H9 (cell line): ENCODE measurements around the gene WDPCP. TPM values are rescaled to one million over a fixed set of nuclear protein-coding genes. Genes with fewer than 3 reads are reported as not detected.

Experiments
- DNase-seq: peaks from one replicate; pipeline ENCODE4 v3.0.0-alpha.2; 2017
- H2AFZ ChIP-seq: one replicate; pipeline ENCODE4 v1.6.1; 2013; ENCODE audit warnings: mild to moderate bottlenecking, low read length, control low read depth, moderate library complexity
- H2AK5ac ChIP-seq: 2 replicates; pipeline ENCODE4 v1.6.1; 2013; ENCODE audit warnings: low read length, control low read depth, mixed read lengths; ENCODE audit not compliant: insufficient read length
- H2BK120ac ChIP-seq: one replicate; pipeline ENCODE4 v1.6.1; 2013; ENCODE audit warnings: low read depth, mild to moderate bottlenecking, low read length, control low read depth, inconsistent platforms; ENCODE audit not compliant: poor library complexity, severe bottlenecking
- H2BK12ac ChIP-seq: 2 replicates; pipeline ENCODE4 v1.6.1; 2013; ENCODE audit warnings: low read length, control low read depth, mixed read lengths, low read depth; ENCODE audit not compliant: insufficient read length
- H2BK15ac ChIP-seq: 2 replicates; pipeline ENCODE4 v1.6.1; 2013; ENCODE audit warnings: low read depth, low read length, control low read depth
- H2BK20ac ChIP-seq: one replicate; pipeline ENCODE4 v1.6.1; 2013; ENCODE audit warnings: low read depth, mild to moderate bottlenecking, low read length, control low read depth, inconsistent platforms; ENCODE audit not compliant: poor library complexity, severe bottlenecking
- H2BK5ac ChIP-seq: 2 replicates; pipeline ENCODE4 v1.6.1; 2013; ENCODE audit warnings: low read length, control low read depth, mixed read lengths; ENCODE audit not compliant: insufficient read length
- H3K14ac ChIP-seq: 2 replicates; pipeline ENCODE4 v1.6.1; 2013; ENCODE audit warnings: low read length, control low read depth; ENCODE audit not compliant: insufficient read depth
- H3K18ac ChIP-seq: 2 replicates; pipeline ENCODE4 v1.6.1; 2013; ENCODE audit warnings: low read depth, mild to moderate bottlenecking, mixed read lengths, low read length, control low read depth; ENCODE audit not compliant: insufficient read length
- H3K23ac ChIP-seq: 2 replicates; pipeline ENCODE4 v1.6.1; 2013; ENCODE audit warnings: low read length, control low read depth, mixed read lengths, low read depth; ENCODE audit not compliant: insufficient read length
- H3K23me2 ChIP-seq: 2 replicates; pipeline ENCODE4 v1.6.1; 2013; ENCODE audit warnings: low read depth, mild to moderate bottlenecking, mixed read lengths, low read length, control low read depth; ENCODE audit not compliant: insufficient read length, poor library complexity, severe bottlenecking
- H3K27ac ChIP-seq: 2 replicates; pipeline ENCODE4 v1.5.1; 2013; ENCODE audit warnings: low read length, control low read depth, mixed read lengths, low read depth; ENCODE audit not compliant: insufficient read length
- H3K27me3 ChIP-seq: 2 replicates; pipeline ENCODE4 v1.6.1; 2013; ENCODE audit warnings: low read length, control low read depth, inconsistent platforms; ENCODE audit not compliant: insufficient read depth
- H3K4ac ChIP-seq: 2 replicates; pipeline ENCODE4 v1.6.1; 2013; ENCODE audit warnings: low read depth, mild to moderate bottlenecking, control low read depth, inconsistent platforms, low read length, moderate library complexity
- H3K4me1 ChIP-seq: 2 replicates; pipeline ENCODE4 v1.6.1; 2013; ENCODE audit warnings: low read length, control low read depth, inconsistent platforms; ENCODE audit not compliant: insufficient read depth
- H3K4me2 ChIP-seq: 2 replicates; pipeline ENCODE4 v1.6.1; 2013; ENCODE audit warnings: low read length, control low read depth, mixed read lengths; ENCODE audit not compliant: insufficient read length, insufficient read depth
- H3K56ac ChIP-seq: 2 replicates; pipeline ENCODE4 v1.6.1; 2013; ENCODE audit warnings: low read depth, mild to moderate bottlenecking, mixed read lengths, low read length, control low read depth; ENCODE audit not compliant: insufficient read length
- H3K79me1 ChIP-seq: 2 replicates; pipeline ENCODE4 v1.6.1; 2013; ENCODE audit warnings: low read depth, mild to moderate bottlenecking, moderate library complexity, low read length, control low read depth, inconsistent platforms; ENCODE audit not compliant: insufficient read depth, poor library complexity, severe bottlenecking
- H3K79me2 ChIP-seq: 2 replicates; pipeline ENCODE4 v1.6.1; 2013; ENCODE audit warnings: low read length, control low read depth, inconsistent platforms; ENCODE audit not compliant: insufficient read depth
- H3K9ac ChIP-seq: 2 replicates; pipeline ENCODE4 v1.6.1; 2013; ENCODE audit warnings: low read length, control low read depth, mixed read lengths; ENCODE audit not compliant: insufficient read length; ENCODE audit errors: extremely low read depth
- H3K9me3 ChIP-seq: one replicate; pipeline ENCODE4 v1.6.1; 2013; ENCODE audit warnings: low read depth, low read length, inconsistent platforms; ENCODE audit not compliant: control insufficient read depth
- H3T11ph ChIP-seq: one replicate; pipeline ENCODE4 v1.6.1; 2013; ENCODE audit warnings: mild to moderate bottlenecking, low read length, control low read depth, inconsistent platforms
- H4K20me1 ChIP-seq: one replicate; pipeline ENCODE4 v1.6.1; 2013; ENCODE audit not compliant: control insufficient read depth, insufficient read length, insufficient read depth
- H4K5ac ChIP-seq: 2 replicates; pipeline ENCODE4 v1.6.1; 2013; ENCODE audit warnings: low read depth, mild to moderate bottlenecking, mixed read lengths, low read length, control low read depth; ENCODE audit not compliant: insufficient read length
- H4K8ac ChIP-seq: replicated peaks from 2 replicates; pipeline ENCODE4 v1.6.1; 2013; ENCODE audit warnings: low read length, control low read depth, mixed read lengths, low read depth; ENCODE audit not compliant: insufficient read length
- H4K91ac ChIP-seq: 2 replicates; pipeline ENCODE4 v1.6.1; 2013; ENCODE audit warnings: low read depth, mild to moderate bottlenecking, moderate library complexity, mixed read lengths, low read length, control low read depth; ENCODE audit not compliant: insufficient read length
- H3K27ac Mint-ChIP-seq, 3 experiments: 2 replicates in 2 of 3; 3 replicates in 1 of 3; pipeline ENCODE4 v1.8.0; 2020 to 2021; ENCODE audit warnings: mixed read lengths in 3 of 3, mild to moderate bottlenecking in 1 of 3, moderate library complexity in 1 of 3
- H3K27me3 Mint-ChIP-seq: 2 replicates; pipeline ENCODE4 v1.8.0; 2021; ENCODE audit warnings: low read depth, mild to moderate bottlenecking, moderate library complexity, mixed read lengths
- H3K36me3 Mint-ChIP-seq, 3 experiments: 2 replicates in 2 of 3; 3 replicates in 1 of 3; pipeline ENCODE4 v1.8.0; 2020 to 2021; ENCODE audit warnings: low read depth in 3 of 3, mixed read lengths in 3 of 3; ENCODE audit not compliant: insufficient read depth in 1 of 3
- H3K4me1 Mint-ChIP-seq, 2 experiments: 2 replicates each; pipeline ENCODE4 v1.8.0; 2020; ENCODE audit warnings: mixed read lengths in 2 of 2
- H3K4me3 Mint-ChIP-seq, 2 experiments: 2 replicates in 1 of 2; 3 replicates in 1 of 2; pipeline ENCODE4 v1.8.0; 2020 to 2021; ENCODE audit warnings: mild to moderate bottlenecking in 2 of 2, mixed read lengths in 2 of 2, moderate library complexity in 1 of 2
- H3K9me3 Mint-ChIP-seq, 2 experiments: 2 replicates in 1 of 2; 3 replicates in 1 of 2; pipeline ENCODE4 v1.8.0; 2020; ENCODE audit warnings: mild to moderate bottlenecking in 2 of 2, mixed read lengths in 2 of 2, moderate library complexity in 1 of 2
- CTCF ChIP-seq: fragments of 200-600 bp; sonication (generic); conservative IDR thresholded peaks from 3 replicates; pipeline ENCODE4 v1.8.0; 2021; ENCODE audit warnings: antibody characterized with exemption, mild to moderate bottlenecking
- WGBS: extraction: QIAGEN DNeasy Blood & Tissue Kit; methylation state at CpG from one replicate; pipeline ENCODE4 v1.1.7; 2013; ENCODE audit warnings: missing lambda C conversion rate, low lambda C conversion rate, mixed read lengths; ENCODE audit not compliant: insufficient read length; ENCODE audit errors: extremely low coverage; 5-methylcytosine and 5-hydroxymethylcytosine counted together
- total RNA-seq: library from RNA; stranded (reverse); gene quantifications from 2 replicates; pipeline ENCODE4 v1.2.1, GENCODE V29; 2021

The WDPCP gene
- total RNA-seq, 1 experiment from 2014 or later: 22.4 TPM

DNA sequence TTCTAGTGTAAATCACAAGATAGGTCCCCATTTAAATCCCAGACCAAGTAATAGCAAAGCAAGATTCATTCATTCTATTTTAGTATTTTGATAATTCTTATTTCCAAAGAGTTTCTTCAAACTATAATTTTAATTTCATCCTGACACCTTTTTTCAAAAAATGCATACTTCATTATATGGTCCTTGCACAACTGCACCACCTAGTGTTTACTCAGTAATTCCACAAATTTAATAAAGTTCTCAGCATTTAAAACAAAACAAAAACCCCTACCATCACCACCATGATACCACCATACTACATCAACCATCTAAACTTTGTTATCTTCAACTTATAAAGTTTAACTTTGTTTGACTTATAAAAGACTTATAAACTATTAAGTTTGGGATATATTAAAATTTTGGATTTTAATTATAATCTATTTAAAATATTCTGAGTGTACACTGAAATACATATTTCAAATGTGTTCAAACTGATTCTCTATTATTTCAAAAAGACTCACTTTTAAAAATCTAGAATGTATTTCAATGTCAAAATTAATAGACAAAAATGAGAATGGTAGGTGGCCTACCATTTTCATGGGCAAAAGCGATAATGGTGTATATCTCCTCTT is 44.2 kb downstream of the WDPCP start:
- Histone ChIP-seq H2AK5ac (no peak overlapping the region), H3K4me1 (no peaks in the 10 kb centered on the region; the same call in 1 of the 2 replicates), H3K14ac (no peak overlapping the region), H2AFZ (no peak overlapping the region), H4K91ac (no peak overlapping the region), H4K5ac (no peak overlapping the region), H3K23me2 (no peaks in the 10 kb centered on the region), H3K27ac (no peak overlapping the region), H3K18ac (no peak overlapping the region), H3K4ac (no peak overlapping the region), H2BK120ac (no peak overlapping the region), H4K8ac (no peak overlapping the region), H3K23ac (no peak overlapping the region), H3K9ac (no peak overlapping the region), H3K4me2 (no peak overlapping the region), H2BK12ac (no peak overlapping the region), H3K79me1 (no peaks in the 10 kb centered on the region), H3K27me3 (no peaks in the 10 kb centered on the region), H2BK20ac (no peak overlapping the region), H2BK15ac (no peak overlapping the region), H2BK5ac (no peak overlapping the region), H4K20me1 (no peaks in the 10 kb centered on the region), H3K9me3 (no peaks in the 10 kb centered on the region), H3K56ac (no peak overlapping the region), H3K79me2 (no peaks in the 10 kb centered on the region), H3T11ph (no peak overlapping the region)
- H3K4me3 Mint-ChIP-seq: no peak overlapping the region
- no CpG with 5 or more reads among the region's 1 CpG for WGBS
- H3K36me3 Mint-ChIP-seq: no peaks in the 10 kb centered on the region
- DNase-seq: no peak
- no peaks in the 10 kb centered on the region for H3K27me3 Mint-ChIP-seq
- H3K9me3 Mint-ChIP-seq: no peaks in the 10 kb centered on the region
- peaks cover 11 to 14% of the 10 kb centered on the region in 2 experiments for H3K4me1 Mint-ChIP-seq
- H3K27ac Mint-ChIP-seq: no peak overlapping the region
- TF ChIP-seq CTCF: peak; percentile 66
